ENCODE measurements around the gene ENO1. TPM values are rescaled to one million over a fixed set of nuclear protein-coding genes. Genes with fewer than 3 reads are reported as not detected.

The ENO1 gene
- total and polyA plus RNA-seq, 2 donors = 261 to 1,073 TPM

DNA sequence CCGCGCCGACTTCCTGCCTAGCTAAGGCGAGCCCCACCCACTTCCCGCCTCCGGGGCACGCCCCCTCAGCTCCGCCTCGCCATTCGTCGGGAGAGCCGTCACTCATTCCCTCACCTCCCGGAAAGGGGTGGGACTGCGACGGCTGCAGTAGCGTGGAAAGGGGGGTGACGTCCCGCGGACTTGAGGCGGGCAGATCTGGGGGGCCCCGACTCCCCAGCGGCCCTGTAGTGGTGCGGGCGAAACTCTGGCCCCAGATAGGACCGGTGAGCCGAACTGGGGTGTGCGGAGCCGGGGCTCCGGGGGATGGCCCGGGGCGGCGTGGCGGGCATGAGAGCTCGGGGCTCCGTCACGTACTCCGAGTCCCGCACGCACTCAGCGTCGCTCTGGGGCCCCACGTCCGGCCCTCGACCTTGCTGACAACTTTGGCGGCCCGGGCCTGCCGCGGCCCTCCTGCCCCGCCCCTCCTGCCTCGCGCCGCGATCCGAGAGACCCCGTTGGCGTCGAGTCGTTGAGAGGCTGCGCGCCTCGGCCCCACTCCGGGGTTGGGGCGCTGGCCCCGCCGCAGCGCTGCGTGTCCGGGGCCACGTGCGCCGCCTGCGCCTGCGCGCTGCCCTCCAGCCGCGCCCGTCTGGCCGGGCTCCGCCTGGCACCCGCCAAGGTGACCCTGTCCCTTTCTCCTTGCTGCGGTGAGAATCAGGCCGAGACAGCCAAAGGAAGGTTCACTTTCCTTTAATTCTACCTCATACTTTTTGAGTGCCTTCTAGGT is 395 bp upstream of the ENO1 start:
- Histone ChIP-seq H3K27ac (ENCODE audit: low read depth in 1 of 2, low read length in 1 of 2) (peak overlapping the region; percentile 97 to 99), H3K4me3 (ENCODE audit: low read length in 2 of 2) (peak overlapping the region; percentile 78 to 80), H3K27me3 (ENCODE audit: control insufficient read depth in 2 of 2, insufficient read depth in 1 of 2, low read length in 1 of 2) (no peaks in the 10 kb centered on the region), H3K36me3 (ENCODE audit: control insufficient read depth in 2 of 2, insufficient read depth in 2 of 2, low read length in 1 of 2) (peaks cover 8 to 24% of the 10 kb centered on the region in 2 donors), H3K9me3 (ENCODE audit: control insufficient read depth in 2 of 2, insufficient read depth in 1 of 2, low read length in 1 of 2) (no peaks in the 10 kb centered on the region), H3K4me1 (ENCODE audit: control insufficient read depth in 2 of 2, insufficient read depth in 2 of 2, low read length in 2 of 2) (peaks cover 18 to 45% of the 10 kb centered on the region in 2 donors)
- peak; percentile 92 to 99 (median 98) for DNase-seq (ENCODE audit: low read depth in 6 of 9, low spot score in 9 of 9)
- WGBS = under 1% methylated on average over 82 of the region's 82 CpGs

DNA sequence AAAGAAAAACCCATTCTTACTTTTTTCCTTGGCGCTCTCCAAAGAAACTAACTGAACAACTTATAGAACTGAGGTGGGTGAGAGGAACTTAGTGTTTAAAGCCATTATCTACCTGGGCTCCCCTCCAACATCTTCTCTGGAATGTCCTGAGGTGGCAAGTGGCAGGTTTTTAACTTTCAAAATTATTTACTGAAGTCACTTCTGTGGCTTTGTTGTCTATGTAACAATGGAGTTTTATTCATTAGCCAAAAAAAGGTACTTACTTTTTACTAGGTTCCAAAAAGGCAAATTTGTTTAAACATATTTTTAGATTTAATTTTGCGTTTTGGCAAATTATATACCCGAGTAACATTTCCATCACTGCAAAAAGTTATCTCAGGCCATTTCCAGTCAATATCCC is 2.4 kb downstream of the ENO1 start:
- Histone ChIP-seq H3K36me3 (ENCODE audit: control insufficient read depth in 2 of 2, insufficient read depth in 2 of 2, low read length in 1 of 2) (peaks cover 31 to 52% of the 10 kb centered on the region in 2 donors), H3K27ac (ENCODE audit: low read depth in 1 of 2, low read length in 1 of 2) (peak overlapping the region in 1 of 2 donors; percentile 0), H3K9me3 (ENCODE audit: control insufficient read depth in 2 of 2, insufficient read depth in 1 of 2, low read length in 1 of 2) (no peaks in the 10 kb centered on the region), H3K4me3 (ENCODE audit: low read length in 2 of 2) (peak overlapping the region in 1 of 2 donors; percentile 78), H3K27me3 (ENCODE audit: control insufficient read depth in 2 of 2, insufficient read depth in 1 of 2, low read length in 1 of 2) (no peaks in the 10 kb centered on the region), H3K4me1 (ENCODE audit: control insufficient read depth in 2 of 2, insufficient read depth in 2 of 2, low read length in 2 of 2) (peaks cover 18 to 65% of the 10 kb centered on the region in 2 donors)
- no peak for DNase-seq (ENCODE audit: low read depth in 6 of 9, low spot score in 9 of 9)
- WGBS = 74% methylated on average over 3 of the region's 3 CpGs

DNA sequence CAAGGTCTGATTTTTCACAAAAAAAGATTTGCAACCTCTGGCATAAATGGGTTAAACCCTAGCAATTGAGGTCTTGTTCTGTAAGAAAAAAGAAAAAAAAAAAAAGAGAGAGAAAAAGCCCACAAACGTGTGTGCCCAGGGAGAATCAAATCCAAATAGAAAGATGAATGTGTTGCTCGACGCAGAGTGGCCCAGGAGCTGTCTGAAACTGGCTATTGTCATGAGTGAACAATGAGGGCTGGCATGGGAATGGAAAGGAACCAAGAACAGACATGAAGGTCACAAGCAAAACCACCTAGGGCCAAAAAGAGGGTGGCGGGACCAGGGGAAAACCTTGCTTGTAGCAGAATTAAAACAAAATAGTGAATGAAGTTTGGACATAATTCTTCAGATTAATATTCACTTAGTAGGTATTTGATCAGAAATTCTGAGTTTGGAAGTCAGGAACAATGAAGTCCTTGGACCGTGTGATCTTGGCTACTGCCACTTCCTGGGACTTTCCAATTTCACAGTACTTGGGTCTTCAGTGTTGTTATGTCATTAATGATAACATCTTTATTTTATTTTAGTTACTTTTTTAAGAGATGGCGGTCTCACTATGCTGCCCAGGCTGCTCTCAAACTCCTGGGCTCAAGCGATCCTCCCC is 3.1 kb downstream of the ENO1 start:
- Histone ChIP-seq H3K4me3 (ENCODE audit: low read length in 2 of 2) (no peak overlapping the region), H3K9me3 (ENCODE audit: control insufficient read depth in 2 of 2, insufficient read depth in 1 of 2, low read length in 1 of 2) (no peaks in the 10 kb centered on the region), H3K36me3 (ENCODE audit: control insufficient read depth in 2 of 2, insufficient read depth in 2 of 2, low read length in 1 of 2) (peaks cover 39 to 59% of the 10 kb centered on the region in 2 donors), H3K4me1 (ENCODE audit: control insufficient read depth in 2 of 2, insufficient read depth in 2 of 2, low read length in 2 of 2) (peaks cover 18 to 69% of the 10 kb centered on the region in 2 donors), H3K27ac (ENCODE audit: low read depth in 1 of 2, low read length in 1 of 2) (peak overlapping the region in 1 of 2 donors; percentile 2), H3K27me3 (ENCODE audit: control insufficient read depth in 2 of 2, insufficient read depth in 1 of 2, low read length in 1 of 2) (no peaks in the 10 kb centered on the region)
- WGBS = 74% methylated on average over 7 of the region's 7 CpGs
- DNase-seq (ENCODE audit: low read depth in 6 of 9, low spot score in 9 of 9) = no peak

DNA sequence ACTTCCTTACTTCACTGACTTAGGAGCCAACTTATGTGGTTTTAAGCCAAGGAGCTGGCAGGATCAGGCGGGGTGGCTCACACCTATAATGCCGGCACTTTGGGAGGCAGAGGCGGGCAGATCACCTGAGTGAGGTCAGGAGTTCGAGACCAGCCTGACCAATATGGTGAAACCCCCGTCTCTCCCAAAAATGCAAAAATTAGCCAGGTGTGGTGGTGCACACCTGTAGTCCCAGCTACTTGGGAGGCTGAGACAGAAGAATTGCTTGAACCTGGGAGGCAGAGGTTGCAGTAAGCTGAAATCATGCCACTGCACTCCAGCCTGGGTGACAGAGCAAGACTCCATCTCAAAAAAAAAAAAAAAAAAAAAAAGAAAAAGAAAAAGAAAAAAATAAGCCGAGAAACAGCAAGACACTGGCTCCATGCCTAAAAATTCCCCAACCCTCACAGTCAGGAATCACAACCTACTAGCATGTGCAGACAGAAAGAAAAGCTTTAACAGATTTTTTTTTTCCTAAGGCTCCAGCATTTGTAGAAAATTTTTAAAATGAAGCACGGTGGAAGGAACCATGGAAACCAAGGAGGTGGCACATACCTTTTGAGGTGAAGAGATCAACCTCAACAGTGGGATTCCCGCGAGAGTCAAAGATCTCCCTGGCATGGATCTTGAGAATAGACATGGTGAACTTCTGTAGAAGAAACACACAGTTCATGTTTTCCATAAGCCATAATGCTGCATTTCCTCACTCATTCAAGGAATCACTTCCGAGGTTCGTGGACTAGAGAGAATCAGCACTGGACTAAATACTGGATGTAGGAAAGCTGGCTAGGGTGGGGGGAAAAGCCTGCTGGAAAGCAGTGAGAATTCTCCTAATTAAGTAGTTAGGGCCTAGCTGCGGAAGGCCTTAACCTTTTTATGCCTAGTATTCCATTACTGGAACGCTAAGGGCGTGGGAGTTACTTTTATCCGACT is 4.0 kb downstream of the ENO1 start:
- Histone ChIP-seq H3K4me3 (ENCODE audit: low read length in 2 of 2) (no peak overlapping the region), H3K36me3 (ENCODE audit: control insufficient read depth in 2 of 2, insufficient read depth in 2 of 2, low read length in 1 of 2) (peaks cover 43 to 67% of the 10 kb centered on the region in 2 donors), H3K9me3 (ENCODE audit: control insufficient read depth in 2 of 2, insufficient read depth in 1 of 2, low read length in 1 of 2) (no peaks in the 10 kb centered on the region), H3K4me1 (ENCODE audit: control insufficient read depth in 2 of 2, insufficient read depth in 2 of 2, low read length in 2 of 2) (peaks cover 15 to 64% of the 10 kb centered on the region in 2 donors), H3K27ac (ENCODE audit: low read depth in 1 of 2, low read length in 1 of 2) (peak overlapping the region; percentile 3 to 55), H3K27me3 (ENCODE audit: control insufficient read depth in 2 of 2, insufficient read depth in 1 of 2, low read length in 1 of 2) (no peaks in the 10 kb centered on the region)
- WGBS = 93% methylated on average over 15 of the region's 15 CpGs
- no peak for DNase-seq (ENCODE audit: low read depth in 6 of 9, low spot score in 9 of 9)

DNA sequence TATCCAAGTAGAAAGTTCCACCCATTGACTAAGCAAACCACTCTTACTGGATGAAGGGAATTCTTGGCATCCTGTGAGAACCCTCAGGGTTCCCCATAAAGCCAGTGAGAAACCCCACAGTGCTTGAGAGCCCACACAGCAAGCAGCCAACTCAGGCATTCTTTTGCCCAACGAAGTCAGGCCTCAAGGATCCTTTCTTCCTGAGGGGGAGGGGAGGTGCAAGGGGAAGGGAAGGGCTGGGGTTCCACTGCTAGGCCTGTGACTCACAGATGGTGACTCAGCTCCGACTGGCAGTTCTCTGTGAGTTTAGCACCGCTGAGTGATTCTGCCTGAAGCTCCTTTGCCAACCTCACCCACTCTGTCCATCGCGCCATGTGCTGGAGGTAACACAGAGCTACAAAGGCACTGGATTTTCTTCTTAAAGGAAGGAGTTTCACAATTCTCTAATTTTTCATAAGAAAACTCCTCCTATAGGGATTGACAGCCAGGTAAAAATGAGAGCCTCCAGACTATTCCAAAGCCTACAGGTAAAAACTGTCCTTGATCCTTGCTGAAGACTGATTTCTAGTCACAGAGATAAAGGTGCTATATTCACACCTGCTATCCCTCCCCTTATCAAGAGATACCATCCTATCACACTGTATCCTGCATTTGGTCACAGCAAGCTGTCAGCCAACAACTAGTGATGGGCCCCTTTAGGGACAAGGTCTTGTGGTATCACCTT is 4.8 kb downstream of the ENO1 start:
- no peak overlapping the region for H3K4me3 ChIP-seq (ENCODE audit: low read length in 2 of 2)
- WGBS = 41% methylated on average over 5 of the region's 5 CpGs
- no peaks in the 10 kb centered on the region for H3K27me3 ChIP-seq (ENCODE audit: control insufficient read depth in 2 of 2, insufficient read depth in 1 of 2, low read length in 1 of 2)
- peak in 2 of 9 donors; percentile 35 to 53 for DNase-seq (ENCODE audit: low read depth in 6 of 9, low spot score in 9 of 9)
- peak overlapping the region in 1 of 2 donors; percentile 55 for H3K27ac ChIP-seq (ENCODE audit: low read depth in 1 of 2, low read length in 1 of 2)
- H3K9me3 ChIP-seq (ENCODE audit: control insufficient read depth in 2 of 2, insufficient read depth in 1 of 2, low read length in 1 of 2) = no peaks in the 10 kb centered on the region
- peaks cover 13 to 65% of the 10 kb centered on the region in 2 donors for H3K4me1 ChIP-seq (ENCODE audit: control insufficient read depth in 2 of 2, insufficient read depth in 2 of 2, low read length in 2 of 2)
- H3K36me3 ChIP-seq (ENCODE audit: control insufficient read depth in 2 of 2, insufficient read depth in 2 of 2, low read length in 1 of 2) = peaks cover 50 to 75% of the 10 kb centered on the region in 2 donors

DNA sequence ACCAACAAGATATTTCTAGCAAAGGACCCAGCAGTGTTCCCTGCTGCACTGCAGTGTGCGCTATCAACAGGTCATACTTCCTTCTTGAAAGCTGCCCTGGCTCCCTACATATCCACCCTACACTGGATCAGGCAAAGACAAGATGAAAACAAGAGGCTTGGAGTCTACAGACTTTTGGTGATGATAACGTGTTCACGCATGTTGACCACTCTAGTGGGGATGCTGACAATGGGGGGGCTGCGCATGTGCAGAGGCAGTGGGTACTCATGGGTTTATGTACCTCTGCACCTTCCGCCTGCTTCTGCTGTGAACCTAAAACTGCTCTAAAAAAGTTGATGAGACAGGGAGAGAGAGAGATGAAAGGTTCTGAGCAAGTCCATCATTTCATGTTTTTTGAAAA is 5.5 kb downstream of the ENO1 start:
- peaks cover 13 to 65% of the 10 kb centered on the region in 2 donors for H3K4me1 ChIP-seq (ENCODE audit: control insufficient read depth in 2 of 2, insufficient read depth in 2 of 2, low read length in 2 of 2)
- peaks cover 56 to 82% of the 10 kb centered on the region in 2 donors for H3K36me3 ChIP-seq (ENCODE audit: control insufficient read depth in 2 of 2, insufficient read depth in 2 of 2, low read length in 1 of 2)
- no peak overlapping the region for H3K4me3 ChIP-seq (ENCODE audit: low read length in 2 of 2)
- WGBS = 98% methylated on average over 5 of the region's 5 CpGs
- no peaks in the 10 kb centered on the region for H3K9me3 ChIP-seq (ENCODE audit: control insufficient read depth in 2 of 2, insufficient read depth in 1 of 2, low read length in 1 of 2)
- no peak overlapping the region for H3K27ac ChIP-seq (ENCODE audit: low read depth in 1 of 2, low read length in 1 of 2)
- H3K27me3 ChIP-seq (ENCODE audit: control insufficient read depth in 2 of 2, insufficient read depth in 1 of 2, low read length in 1 of 2) = no peaks in the 10 kb centered on the region
- no peak for DNase-seq (ENCODE audit: low read depth in 6 of 9, low spot score in 9 of 9)

DNA sequence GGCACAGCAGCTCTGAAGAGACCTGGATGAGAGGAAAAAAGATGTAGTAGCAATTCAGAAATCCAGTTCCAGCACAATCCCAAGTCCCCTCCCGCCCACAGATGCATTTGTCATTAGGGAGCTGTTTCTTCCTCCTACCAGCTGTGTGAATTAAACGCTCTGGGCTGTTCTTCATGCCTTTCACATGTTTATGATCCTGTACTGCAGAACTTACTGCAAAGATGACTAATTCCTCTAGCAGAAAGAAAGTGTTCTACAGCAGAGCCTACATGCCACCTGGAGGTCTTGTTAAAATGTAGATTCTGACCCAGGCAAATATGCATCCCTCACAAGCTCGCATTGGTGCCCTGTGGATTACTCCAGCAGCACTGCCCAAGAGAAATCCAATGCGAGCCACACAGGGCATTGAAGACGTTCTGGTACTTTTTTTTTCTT is 6.5 kb downstream of the ENO1 start:
- Histone ChIP-seq H3K9me3 (ENCODE audit: control insufficient read depth in 2 of 2, insufficient read depth in 1 of 2, low read length in 1 of 2) (no peaks in the 10 kb centered on the region), H3K27ac (ENCODE audit: low read depth in 1 of 2, low read length in 1 of 2) (peak overlapping the region in 1 of 2 donors; percentile 36), H3K27me3 (ENCODE audit: control insufficient read depth in 2 of 2, insufficient read depth in 1 of 2, low read length in 1 of 2) (no peaks in the 10 kb centered on the region), H3K4me3 (ENCODE audit: low read length in 2 of 2) (no peak overlapping the region), H3K36me3 (ENCODE audit: control insufficient read depth in 2 of 2, insufficient read depth in 2 of 2, low read length in 1 of 2) (peaks cover 66 to 90% of the 10 kb centered on the region in 2 donors), H3K4me1 (ENCODE audit: control insufficient read depth in 2 of 2, insufficient read depth in 2 of 2, low read length in 2 of 2) (peaks cover 10 to 61% of the 10 kb centered on the region in 2 donors)
- 95% methylated on average over 5 of the region's 5 CpGs for WGBS
- DNase-seq (ENCODE audit: low read depth in 6 of 9, low spot score in 9 of 9) = no peak

DNA sequence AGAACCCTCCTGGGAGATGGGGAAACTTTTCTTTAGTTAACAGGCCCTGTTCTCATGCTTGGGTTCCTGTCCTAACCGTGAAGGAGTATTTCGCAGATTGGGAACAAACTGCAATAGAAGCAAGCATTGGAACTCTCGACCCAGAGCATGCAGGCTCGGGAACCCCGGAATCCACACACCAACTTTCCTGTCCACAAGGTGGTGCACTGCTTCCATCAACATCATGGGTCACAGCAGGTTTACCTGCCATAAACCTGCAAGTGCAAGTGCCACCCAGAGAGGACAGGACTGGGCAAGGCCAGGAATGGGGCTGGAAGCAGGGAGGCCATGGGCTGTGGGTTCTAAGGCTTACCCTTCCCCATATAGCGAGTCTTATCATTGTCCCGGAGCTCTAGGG is 6.9 kb downstream of the ENO1 start:
- Histone ChIP-seq H3K4me3 (ENCODE audit: low read length in 2 of 2) (no peak overlapping the region), H3K36me3 (ENCODE audit: control insufficient read depth in 2 of 2, insufficient read depth in 2 of 2, low read length in 1 of 2) (peaks cover 71 to 94% of the 10 kb centered on the region in 2 donors), H3K27ac (ENCODE audit: low read depth in 1 of 2, low read length in 1 of 2) (peak overlapping the region in 1 of 2 donors; percentile 36), H3K4me1 (ENCODE audit: control insufficient read depth in 2 of 2, insufficient read depth in 2 of 2, low read length in 2 of 2) (peaks cover 8 to 57% of the 10 kb centered on the region in 2 donors), H3K27me3 (ENCODE audit: control insufficient read depth in 2 of 2, insufficient read depth in 1 of 2, low read length in 1 of 2) (no peaks in the 10 kb centered on the region), H3K9me3 (ENCODE audit: control insufficient read depth in 2 of 2, insufficient read depth in 1 of 2, low read length in 1 of 2) (no peaks in the 10 kb centered on the region)
- no peak for DNase-seq (ENCODE audit: low read depth in 6 of 9, low spot score in 9 of 9)
- 92% methylated on average over 7 of the region's 7 CpGs for WGBS
